Measurements from ENCODE around the gene UBN1. TPM values are rescaled to one million over a fixed set of nuclear protein-coding genes. Genes with fewer than 3 reads are reported as not detected.

Gene UBN1, protein sequence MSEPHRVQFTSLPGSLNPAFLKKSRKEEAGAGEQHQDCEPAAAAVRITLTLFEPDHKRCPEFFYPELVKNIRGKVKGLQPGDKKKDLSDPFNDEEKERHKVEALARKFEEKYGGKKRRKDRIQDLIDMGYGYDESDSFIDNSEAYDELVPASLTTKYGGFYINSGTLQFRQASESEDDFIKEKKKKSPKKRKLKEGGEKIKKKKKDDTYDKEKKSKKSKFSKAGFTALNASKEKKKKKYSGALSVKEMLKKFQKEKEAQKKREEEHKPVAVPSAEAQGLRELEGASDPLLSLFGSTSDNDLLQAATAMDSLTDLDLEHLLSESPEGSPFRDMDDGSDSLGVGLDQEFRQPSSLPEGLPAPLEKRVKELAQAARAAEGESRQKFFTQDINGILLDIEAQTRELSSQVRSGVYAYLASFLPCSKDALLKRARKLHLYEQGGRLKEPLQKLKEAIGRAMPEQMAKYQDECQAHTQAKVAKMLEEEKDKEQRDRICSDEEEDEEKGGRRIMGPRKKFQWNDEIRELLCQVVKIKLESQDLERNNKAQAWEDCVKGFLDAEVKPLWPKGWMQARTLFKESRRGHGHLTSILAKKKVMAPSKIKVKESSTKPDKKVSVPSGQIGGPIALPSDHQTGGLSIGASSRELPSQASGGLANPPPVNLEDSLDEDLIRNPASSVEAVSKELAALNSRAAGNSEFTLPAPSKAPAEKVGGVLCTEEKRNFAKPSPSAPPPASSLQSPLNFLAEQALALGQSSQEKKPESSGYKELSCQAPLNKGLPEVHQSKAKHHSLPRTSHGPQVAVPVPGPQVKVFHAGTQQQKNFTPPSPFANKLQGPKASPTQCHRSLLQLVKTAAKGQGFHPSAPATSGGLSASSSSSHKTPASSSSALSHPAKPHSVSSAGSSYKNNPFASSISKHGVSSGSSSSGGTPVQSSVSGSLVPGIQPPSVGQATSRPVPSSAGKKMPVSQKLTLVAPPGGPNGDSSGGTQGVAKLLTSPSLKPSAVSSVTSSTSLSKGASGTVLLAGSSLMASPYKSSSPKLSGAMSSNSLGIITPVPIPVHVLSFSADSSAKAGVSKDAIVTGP (N-terminal part only)
- total RNA-seq = 32.9 and 33.4 TPM in 2 replicates

DNA sequence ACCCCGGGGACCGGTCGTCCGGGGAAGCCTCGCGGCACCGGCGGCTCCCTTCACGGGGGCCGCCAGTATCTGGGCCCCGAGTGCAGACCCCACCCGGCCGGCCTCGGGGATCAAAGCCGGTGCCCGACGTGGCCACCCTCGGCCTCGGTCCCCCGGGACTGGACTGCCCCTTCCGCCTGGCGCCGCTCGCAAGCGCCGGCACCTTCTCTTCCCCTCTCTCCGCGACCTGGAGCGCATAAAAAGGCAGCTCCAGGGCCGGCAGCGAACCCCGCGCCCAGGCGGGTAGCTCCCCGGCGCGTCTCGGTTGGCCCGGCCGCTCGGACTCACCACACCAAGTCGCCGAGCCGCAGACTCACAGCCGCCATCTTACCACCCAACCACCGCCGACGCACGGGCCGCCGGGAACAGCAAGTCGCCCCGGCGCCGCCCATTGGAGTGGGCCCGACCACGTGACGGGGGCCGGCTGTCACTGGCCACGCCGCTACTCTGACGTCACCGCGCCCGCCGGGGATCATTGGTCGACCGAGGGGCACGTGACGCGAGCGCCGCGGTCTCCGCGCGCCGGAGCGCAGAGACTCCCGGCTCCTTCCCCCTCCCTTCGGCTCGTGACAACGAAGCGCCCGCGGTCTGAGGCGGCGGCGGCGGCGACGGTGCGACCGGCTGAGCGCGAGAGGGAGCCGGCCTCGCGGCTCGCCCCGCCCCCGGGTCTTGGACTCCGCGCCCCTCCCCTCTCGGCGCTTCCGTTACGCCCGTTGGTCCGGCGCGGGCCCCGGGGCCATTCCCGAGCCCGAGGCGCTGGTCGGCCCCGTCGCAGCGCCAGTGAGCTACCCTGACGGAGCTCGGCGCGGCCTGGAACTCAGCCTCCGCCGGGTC lies at the start of gene UBN1, which contains the start of gene GLYR1:
Gene UBN1 (plus strand): TSS at position 581 of the 873 bp plus-strand sequence. CDS start 5,437 bp downstream, outside the sequence.
Gene GLYR1 (minus strand): TSS at position 388 of the 873 bp plus-strand sequence. CDS start 23 bp downstream, at position 365.

DNA sequence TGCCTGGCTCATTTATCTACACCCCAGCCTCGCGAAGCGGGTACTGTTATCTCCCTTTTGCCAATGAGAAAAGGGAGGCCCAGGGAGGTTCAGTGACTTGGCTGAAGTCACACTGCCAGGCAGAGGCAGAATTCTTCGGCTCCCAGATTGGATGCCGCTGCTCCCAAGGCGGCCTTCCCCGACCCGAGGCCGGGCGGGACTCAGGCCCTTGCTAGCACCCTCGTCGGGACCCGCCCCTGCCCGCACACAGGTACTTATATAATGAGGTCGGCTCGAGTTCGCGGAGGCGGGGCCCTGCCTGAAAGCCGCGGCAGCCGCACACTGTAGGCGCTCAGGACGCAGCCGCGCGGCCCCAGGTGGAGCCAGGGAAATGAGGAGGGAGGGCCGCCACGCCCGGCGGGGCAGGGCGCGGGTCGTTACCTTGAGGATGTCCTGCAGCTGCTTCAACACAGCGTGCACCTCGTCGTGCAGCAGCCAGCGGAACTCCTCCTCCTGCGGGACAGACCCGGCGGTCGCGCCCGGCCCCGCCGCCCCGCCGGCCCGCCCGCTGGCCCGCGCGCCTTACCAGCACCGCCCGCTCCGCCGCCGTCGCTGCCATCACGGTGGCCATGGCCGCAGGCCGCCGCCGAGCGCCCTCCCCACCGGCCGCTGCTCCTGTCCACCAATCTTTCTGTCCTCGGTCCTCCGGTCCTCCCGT lies 45.2 kb upstream of the UBN1 start, which contains the start of gene ROGDI:
Gene ROGDI (minus strand): TSS at position 672 of the 697 bp plus-strand sequence. CDS start 62 bp downstream, at position 610.

Other genes starting within 250 kb of the UBN1 start
- 7.6 and 9.0 TPM in 2 replicates for gene UBALD1, start 232.6 kb upstream of the UBN1 start, total RNA-seq
- 31.0 and 44.5 TPM in 2 replicates for gene MGRN1, start 222.7 kb upstream of the UBN1 start, total RNA-seq
- gene NUDT16L1, start 153.9 kb upstream of the UBN1 start, total RNA-seq = 30.3 and 38.5 TPM in 2 replicates
- gene ANKS3, start 113.2 kb upstream of the UBN1 start, total RNA-seq = 5.5 and 5.8 TPM in 2 replicates
- 0.27 TPM in 1 of 2 replicates, not detected in the other for gene DNAAF8, start 112.9 kb upstream of the UBN1 start, total RNA-seq
- 7.7 and 7.8 TPM in 2 replicates for gene ZNF500, start 80.3 kb upstream of the UBN1 start, total RNA-seq
- not detected in 2 replicates for gene SEPTIN12, start 59.1 kb upstream of the UBN1 start, total RNA-seq
- not detected in 2 replicates for gene SMIM22, start 52.1 kb upstream of the UBN1 start, total RNA-seq
- 17.0 and 19.7 TPM in 2 replicates for gene ROGDI, start 44.8 kb upstream of the UBN1 start, total RNA-seq
- 56.5 and 57.8 TPM in 2 replicates for gene GLYR1, start 193 bp upstream of the UBN1 start, total RNA-seq
- gene PPL, start 89.7 kb downstream of the UBN1 start, total RNA-seq = 0.47 and 0.64 TPM in 2 replicates
- gene SEC14L5, start 110.8 kb downstream of the UBN1 start, total RNA-seq = not detected in 2 replicates
- gene NAGPA, start 186.5 kb downstream of the UBN1 start, total RNA-seq = 56.2 and 82.2 TPM in 2 replicates
- 1.2 and 2.1 TPM in 2 replicates for gene C16orf89, start 218.5 kb downstream of the UBN1 start, total RNA-seq
- 44.7 and 50.3 TPM in 2 replicates for gene ALG1, start 224.4 kb downstream of the UBN1 start, total RNA-seq